ENCODE results near the gene ARID5B.

GRCh38 chr10:62087329-62087728 is 185.8 kb downstream of the ARID5B start:
- no peak for TF ChIP-seq FOS (IDR thresholded peaks at IDR 0.05; ENCODE audit: borderline replicate concordance, insufficient read depth, low read length)
- no peak for TF ChIP-seq CTCF (IDR thresholded peaks at IDR 0.05; ENCODE audit: extremely low read depth in 1 of 2, insufficient read depth in 1 of 2, low read depth in 1 of 2, low read length in 2 of 2)
- no peak for TF ChIP-seq POLR2A (IDR thresholded peaks at IDR 0.05; ENCODE audit: low read depth, low read length)
- TF ChIP-seq EZH2 (IDR thresholded peaks at IDR 0.05; ENCODE audit: borderline replicate concordance, low read depth, low read length, severe bottlenecking): no peak
- TF ChIP-seq, protein P1, sequence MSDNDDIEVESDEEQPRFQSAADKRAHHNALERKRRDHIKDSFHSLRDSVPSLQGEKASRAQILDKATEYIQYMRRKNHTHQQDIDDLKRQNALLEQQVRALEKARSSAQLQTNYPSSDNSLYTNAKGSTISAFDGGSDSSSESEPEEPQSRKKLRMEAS (IDR thresholded peaks at IDR 0.05; ENCODE audit: insufficient read depth, insufficient read length): no peak
- no peak for TF ChIP-seq JUN (IDR thresholded peaks at IDR 0.05; ENCODE audit: borderline replicate concordance, insufficient read depth, insufficient read length, low read depth)
- TF ChIP-seq MYC (IDR thresholded peaks at IDR 0.05; ENCODE audit: low read depth, low read length): no peak
- TF ChIP-seq POLR2AphosphoS5 (IDR thresholded peaks at IDR 0.05; ENCODE audit: insufficient read depth, low read depth, low read length): no peak
- no peak for TF ChIP-seq GATA2 (IDR thresholded peaks at IDR 0.05; ENCODE audit: insufficient read depth, insufficient read length, low read depth, low read length)

Data from endothelial cell of umbilical vein (primary cell).